ENCODE measurements around the gene ZNF587B. TPM values are rescaled to one million over a fixed set of nuclear protein-coding genes. Genes with fewer than 3 reads are reported as not detected.
A peak's percentile ranks its signal among the peaks of the same experiment; 100 is the strongest.
"Not testable (repeated sequence)": the region's sequence is repeated elsewhere in the genome, so short reads cannot be mapped to it uniquely, and the experiment has no call there.

Gene ZNF587B
- total and polyA plus RNA-seq, 2 experiments from 2014 or later, result 5.1 to 10.1 TPM

- H3K9me2 ChIP-seq (ENCODE audit: insufficient read depth); H3K4me2 ChIP-seq (ENCODE audit: unreplicated experiment); H3K27me3 ChIP-seq (replicated peaks; ENCODE audit: insufficient read depth); H3K4me3 ChIP-seq; H4K20me1 ChIP-seq (ENCODE audit: insufficient read depth); H2AFZ ChIP-seq; H3K9ac ChIP-seq; H3K9me3 ChIP-seq (ENCODE audit: low read depth); H3K4me1 ChIP-seq (ENCODE audit: insufficient read depth); H3F3A ChIP-seq (ENCODE audit: insufficient read depth); H3K36me3 ChIP-seq (ENCODE audit: low read depth); DNase-seq; in situ Hi-C loops (cut with MboI): not testable (repeated sequence)
- 67 to 76% methylated on average over 2 of the region's 2 CpGs for WGBS, 2 experiments (ENCODE audit: low coverage in 1 of 2, low lambda C conversion rate in 2 of 2, missing lambda C conversion rate in 2 of 2)
- 0 out of 2 replicates have a peak overlapping the region, but pooled peaks have one; percentile 7 for H3K27ac ChIP-seq
- H3K79me2 ChIP-seq (ENCODE audit: insufficient read depth), result peaks cover 95% of the 10 kb centered on the region
Measured at GRCh38 chr19:57823155-57823554, 6.9 kb upstream of the ZNF587B start.

GRCh38 chr19:57823608-57824007 is 6.5 kb upstream of the ZNF587B start:
- in situ Hi-C loops (cut with MboI); H4K20me1 ChIP-seq (ENCODE audit: insufficient read depth); DNase-seq; H3K4me3 ChIP-seq; H3K4me1 ChIP-seq (ENCODE audit: insufficient read depth); H3K27me3 ChIP-seq (replicated peaks; ENCODE audit: insufficient read depth); H3F3A ChIP-seq (ENCODE audit: insufficient read depth); H3K9me3 ChIP-seq (ENCODE audit: low read depth); H3K36me3 ChIP-seq (ENCODE audit: low read depth); H3K9me2 ChIP-seq (ENCODE audit: insufficient read depth); H2AFZ ChIP-seq; H3K9ac ChIP-seq; H3K4me2 ChIP-seq (ENCODE audit: unreplicated experiment): not testable (repeated sequence)
- Histone ChIP-seq H3K27ac (0 out of 2 replicates have a peak overlapping the region, but pooled peaks have one; percentile 7), H3K79me2 (ENCODE audit: insufficient read depth) (peaks cover 95% of the 10 kb centered on the region)
- WGBS, 2 experiments (ENCODE audit: low coverage in 1 of 2, low lambda C conversion rate in 2 of 2, missing lambda C conversion rate in 2 of 2), result 85 to 94% methylated on average over 4 of the region's 4 CpGs

- 72 to 77% methylated on average over 6 of the region's 6 CpGs for whole genome bisulfite sequencing, 2 experiments (ENCODE audit: low coverage in 1 of 2, low lambda C conversion rate in 2 of 2, missing lambda C conversion rate in 2 of 2)
- H3K27ac ChIP-seq, result no peak overlapping the region
- no peak overlapping the region for H2AFZ ChIP-seq
- H3K4me3 ChIP-seq, result no peak overlapping the region
- H3K27me3 ChIP-seq (replicated peaks; ENCODE audit: insufficient read depth), result no peaks in the 10 kb centered on the region
- H3K4me1 ChIP-seq (ENCODE audit: insufficient read depth), result peaks cover 3% of the 10 kb centered on the region; the same call in 1 of the 2 replicates
- H3K79me2 ChIP-seq (ENCODE audit: insufficient read depth), result peaks cover 100% of the 10 kb centered on the region
- H3K36me3 ChIP-seq (ENCODE audit: low read depth), result no peaks in the 10 kb centered on the region
- H3K9me2 ChIP-seq (ENCODE audit: insufficient read depth), result no peaks in the 10 kb centered on the region
- no peak for DNase-seq
- H3K9ac ChIP-seq, result no peak overlapping the region
- no peaks in the 10 kb centered on the region for H3K9me3 ChIP-seq (ENCODE audit: low read depth)
- H3K4me2 ChIP-seq (ENCODE audit: unreplicated experiment), result no peak overlapping the region
- no peak for TF ChIP-seq EZH2phosphoT487 (IDR thresholded peaks at IDR 0.05; ENCODE audit: insufficient read depth, low read depth)
- no peak for TF ChIP-seq EZH2 (IDR thresholded peaks at IDR 0.05; ENCODE audit: insufficient read depth, poor library complexity, severe bottlenecking)
- in situ Hi-C loops (cut with MboI), result no loop called here
- H4K20me1 ChIP-seq (ENCODE audit: insufficient read depth), result peaks cover 3% of the 10 kb centered on the region; the same call in 1 of the 2 replicates
- H3F3A ChIP-seq (ENCODE audit: insufficient read depth), result 0 out of 2 replicates have a peak, but pooled peaks cover 5% of the 10 kb centered on the region
Measured at GRCh38 chr19:57825511-57825910, 4.6 kb upstream of the ZNF587B start.

- Histone ChIP-seq H3K9me3 (ENCODE audit: low read depth) (no peaks in the 10 kb centered on the region), H3K27ac (no peak overlapping the region), H3K9ac (no peak overlapping the region), H3K27me3 (replicated peaks; ENCODE audit: insufficient read depth) (no peaks in the 10 kb centered on the region), H3K79me2 (ENCODE audit: insufficient read depth) (peaks cover 86% of the 10 kb centered on the region), H3K9me2 (ENCODE audit: insufficient read depth) (no peaks in the 10 kb centered on the region), H3K4me2 (ENCODE audit: unreplicated experiment) (no peak overlapping the region), H3K4me1 (ENCODE audit: insufficient read depth) (no peaks in the 10 kb centered on the region), H2AFZ (no peak overlapping the region), H4K20me1 (ENCODE audit: insufficient read depth) (no peaks in the 10 kb centered on the region), H3K4me3 (no peak overlapping the region), H3K36me3 (ENCODE audit: low read depth) (no peaks in the 10 kb centered on the region), H3F3A (ENCODE audit: insufficient read depth) (0 out of 2 replicates have a peak, but pooled peaks cover 5% of the 10 kb centered on the region)
- 65 to 71% methylated on average over 5 of the region's 5 CpGs for WGBS, 2 experiments (ENCODE audit: low coverage in 1 of 2, low lambda C conversion rate in 2 of 2, missing lambda C conversion rate in 2 of 2)
- TF ChIP-seq EZH2 (IDR thresholded peaks at IDR 0.05; ENCODE audit: insufficient read depth, poor library complexity, severe bottlenecking) (no peak), EZH2phosphoT487 (IDR thresholded peaks at IDR 0.05; ENCODE audit: insufficient read depth, low read depth) (no peak)
- in situ Hi-C loops (cut with MboI), result no loop called here
- DNase-seq, result no peak
Measured at GRCh38 chr19:57829316-57829715, 783 bp upstream of the ZNF587B start.

GRCh38 chr19:57836991-57837390 is 6.9 kb downstream of the ZNF587B start:
- not testable (repeated sequence) for H4K20me1 ChIP-seq (ENCODE audit: insufficient read depth); H2AFZ ChIP-seq
- H3K79me2 ChIP-seq (ENCODE audit: insufficient read depth), result peaks cover 67% of the 10 kb centered on the region

GRCh38 chr19:57838622-57839191 is 8.6 kb downstream of the ZNF587B start:
- H3K9ac ChIP-seq; H2AFZ ChIP-seq; DNase-seq; H3K27me3 ChIP-seq (replicated peaks; ENCODE audit: insufficient read depth); H3F3A ChIP-seq (ENCODE audit: insufficient read depth); H4K20me1 ChIP-seq (ENCODE audit: insufficient read depth); in situ Hi-C loops (cut with MboI); H3K27ac ChIP-seq; H3K9me2 ChIP-seq (ENCODE audit: insufficient read depth); H3K4me3 ChIP-seq; H3K9me3 ChIP-seq (ENCODE audit: low read depth); H3K4me1 ChIP-seq (ENCODE audit: insufficient read depth); H3K4me2 ChIP-seq (ENCODE audit: unreplicated experiment); H3K36me3 ChIP-seq (ENCODE audit: low read depth): not testable (repeated sequence)
- peaks cover 74% of the 10 kb centered on the region for H3K79me2 ChIP-seq (ENCODE audit: insufficient read depth)
- WGBS, 2 experiments (ENCODE audit: low coverage in 1 of 2, low lambda C conversion rate in 2 of 2, missing lambda C conversion rate in 2 of 2), result 84 to 85% methylated on average over 4 to 5 of the region's 5 CpGs

More at GRCh38 chr19:57836991-57837390, 6.9 kb downstream of the ZNF587B start:
- H3K9me3 ChIP-seq (ENCODE audit: low read depth); H3K36me3 ChIP-seq (ENCODE audit: low read depth); H3K27ac ChIP-seq; H3K27me3 ChIP-seq (replicated peaks; ENCODE audit: insufficient read depth); H3K9ac ChIP-seq; DNase-seq; H3K4me1 ChIP-seq (ENCODE audit: insufficient read depth); H3K4me3 ChIP-seq; in situ Hi-C loops (cut with MboI); H3K4me2 ChIP-seq (ENCODE audit: unreplicated experiment); H3K9me2 ChIP-seq (ENCODE audit: insufficient read depth); H3F3A ChIP-seq (ENCODE audit: insufficient read depth): not testable (repeated sequence)
- WGBS, 2 experiments (ENCODE audit: low coverage in 1 of 2, low lambda C conversion rate in 2 of 2, missing lambda C conversion rate in 2 of 2), result 82 to 90% methylated on average over 5 of the region's 5 CpGs

All from GM23248 (cell line).